NCI-H2081 (cell line): Measurements from ENCODE around the gene ACO1.
A peak's percentile ranks its signal among the peaks of the same experiment; 100 is the strongest.
"Not testable (repeated sequence)": the region's sequence is repeated elsewhere in the genome, so short reads cannot be mapped to it uniquely, and the experiment has no call there.

Experiments used
- DNase-seq, 2 experiments: peaks; one replicate each; lab custom pipeline; 2025; lab: John Stamatoyannopoulos, UW

Gene ACO1

GRCh38 chr9:32384364-32385151, at the start of gene ACO1:
Gene ACO1 (plus strand): TSS chr9:32384643. CDS start chr9:32405507, 20,864 bp downstream.
- DNase-seq = peak; percentile 83 to 88

- DNase-seq = no peak
Measured at GRCh38 chr9:32334916-32335895, 49.2 kb upstream of the ACO1 start.

- no peak for DNase-seq
Measured at GRCh38 chr9:32339424-32339823, 45.0 kb upstream of the ACO1 start.

- no peak for DNase-seq
Measured at GRCh38 chr9:32340361-32340760, 44.1 kb upstream of the ACO1 start.

- DNase-seq = no peak
Measured at GRCh38 chr9:32344551-32345182, 39.8 kb upstream of the ACO1 start.

GRCh38 chr9:32345243-32345642, 39.2 kb upstream of the ACO1 start:
- DNase-seq = no peak

- no peak for DNase-seq
Measured at GRCh38 chr9:32347571-32347970, 36.9 kb upstream of the ACO1 start.

- no peak for DNase-seq
Measured at GRCh38 chr9:32348106-32348695, 36.2 kb upstream of the ACO1 start.

GRCh38 chr9:32349013-32349412, 35.4 kb upstream of the ACO1 start:
- no peak for DNase-seq

GRCh38 chr9:32350682-32351081, 33.8 kb upstream of the ACO1 start:
- DNase-seq = peak; percentile 21 to 55

GRCh38 chr9:32351845-32352244, 32.6 kb upstream of the ACO1 start:
- no peak for DNase-seq

- not testable (repeated sequence) for DNase-seq
Measured at GRCh38 chr9:32353476-32353875, 31.0 kb upstream of the ACO1 start.

- no peak for DNase-seq
Measured at GRCh38 chr9:32359452-32359851, 25.0 kb upstream of the ACO1 start.

- no peak for DNase-seq
Measured at GRCh38 chr9:32360983-32361673, 23.3 kb upstream of the ACO1 start.

GRCh38 chr9:32371279-32371678, 13.2 kb upstream of the ACO1 start:
- DNase-seq = no peak

GRCh38 chr9:32371679-32372078, 12.8 kb upstream of the ACO1 start:
- DNase-seq = no peak

- DNase-seq = no peak
Measured at GRCh38 chr9:32376285-32376684, 8.2 kb upstream of the ACO1 start.

- peak; percentile 62 to 83 for DNase-seq
Measured at GRCh38 chr9:32378496-32378895, 5.9 kb upstream of the ACO1 start.

- DNase-seq = peak; percentile 71 to 90
Measured at GRCh38 chr9:32378993-32379729, 5.3 kb upstream of the ACO1 start.

- DNase-seq = no peak
Measured at GRCh38 chr9:32380944-32381343, 3.5 kb upstream of the ACO1 start.
